SU-DHL-6 (cell line): ENCODE data around the gene CCDC127.
A peak's percentile ranks its signal among the peaks of the same experiment; 100 is the strongest.
"Not testable (repeated sequence)": the region's sequence is repeated elsewhere in the genome, so short reads cannot be mapped to it uniquely, and the experiment has no call there.

Experiments
- H2AFZ ChIP-seq: fragments of 200-600 bp; sonication (generic); 2 replicates; pipeline ENCODE4 v1.6.1; 2014; ENCODE audit warnings: low read depth, mild to moderate bottlenecking, moderate library complexity, mixed read lengths, antibody characterized with exemption, low read length; ENCODE audit not compliant: severe bottlenecking
- H3F3A ChIP-seq: fragments of 200-600 bp; shearing (Covaris generic); 2 replicates; pipeline ENCODE4 v1.6.0; 2016; ENCODE audit warnings: antibody characterized with exemption, mild to moderate bottlenecking; ENCODE audit not compliant: insufficient read depth
- H3K27ac ChIP-seq: fragments of 200-600 bp; sonication (generic); 2 replicates; pipeline ENCODE4 v1.5.1; 2016; ENCODE audit warnings: low read depth, mild to moderate bottlenecking, low read length, moderate library complexity, mixed read lengths
- H3K27me3 ChIP-seq: fragments of 200-600 bp; sonication (generic), shearing (Covaris generic); 2 replicates; pipeline ENCODE4 v1.6.0; 2014; ENCODE audit warnings: mild to moderate bottlenecking, low read length
- H3K36me3 ChIP-seq: fragments of 200-600 bp; sonication (generic); 2 replicates; pipeline ENCODE4 v1.6.1; 2014; ENCODE audit warnings: mild to moderate bottlenecking, low read length, mixed read lengths
- H3K4me2 ChIP-seq: fragments of 300-600, 200-600 bp; shearing (Covaris generic), sonication (generic); 2 replicates; pipeline ENCODE4 v1.6.0; 2014; ENCODE audit warnings: low read length, low read depth, mild to moderate bottlenecking; ENCODE audit not compliant: poor library complexity, severe bottlenecking
- H3K4me3 ChIP-seq: fragments of 200-600 bp; sonication (generic); 2 replicates; pipeline ENCODE4 v1.5.1; 2014; ENCODE audit warnings: antibody characterized with exemption, low read length, mild to moderate bottlenecking, mixed read lengths; ENCODE audit not compliant: insufficient read depth, poor library complexity, severe bottlenecking
- H3K79me2 ChIP-seq: fragments of 200-600 bp; sonication (generic); 2 replicates; pipeline ENCODE4 v1.6.1; 2014; ENCODE audit warnings: mild to moderate bottlenecking, low read length, moderate library complexity; ENCODE audit not compliant: insufficient read depth
- H3K9ac ChIP-seq: fragments of 200-600 bp; sonication (generic); 2 replicates; pipeline ENCODE4 v1.7.0; 2014; ENCODE audit warnings: mild to moderate bottlenecking, low read length
- H3K9me2 ChIP-seq: fragments of 200-600 bp; sonication (generic); replicated peaks from 2 replicates; pipeline ENCODE4 v1.6.1; 2014; ENCODE audit warnings: low read length; ENCODE audit not compliant: insufficient read depth
- H3K9me3 ChIP-seq: fragments of 200-600 bp; sonication (generic); 2 replicates; pipeline ENCODE4 v1.6.1; 2014; ENCODE audit warnings: low read length, mixed read lengths; ENCODE audit not compliant: insufficient read depth
- H4K20me1 ChIP-seq: fragments of 200-600 bp; sonication (generic); 2 replicates; pipeline ENCODE4 v1.6.1; 2014; ENCODE audit warnings: low read depth, mild to moderate bottlenecking, antibody characterized with exemption, low read length, moderate library complexity, mixed read lengths
- CTCF ChIP-seq: fragments of 200-600 bp; sonication (generic); IDR thresholded peaks from one replicate; pipeline ENCODE4 v1.5.1; 2017; ENCODE audit warnings: antibody characterized with exemption, mild to moderate bottlenecking, low read length, moderate library complexity; ENCODE audit not compliant: insufficient read depth, poor library complexity, severe bottlenecking
- EZH2phosphoT487 ChIP-seq: fragments of 200-600 bp; sonication (generic), shearing (Covaris generic); conservative IDR thresholded peaks from 2 replicates; pipeline ENCODE4 v1.6.1; 2018; ENCODE audit warnings: mild to moderate bottlenecking, antibody characterized with exemption, low read length, moderate library complexity, mixed read lengths

CCDC127 gene

GRCh38 chr5:252546-252945 lies 34.6 kb upstream of the CCDC127 start:
- Histone ChIP-seq H3K9me2 (no peaks in the 10 kb centered on the region), H4K20me1 (no peaks in the 10 kb centered on the region), H3K4me3 (no peak overlapping the region), H2AFZ (no peak overlapping the region), H3K36me3 (peaks cover 20% of the 10 kb centered on the region), H3K79me2 (no peaks in the 10 kb centered on the region), H3K9me3 (no peaks in the 10 kb centered on the region), H3K4me2 (peak overlapping the region; percentile 44), H3F3A (peaks cover 12% of the 10 kb centered on the region; the same call in 1 of the 2 replicates), H3K27ac (peak overlapping the region; percentile 90), H3K27me3 (no peaks in the 10 kb centered on the region), H3K9ac (peak overlapping the region; percentile 42)
- no peak for TF ChIP-seq CTCF
- TF ChIP-seq EZH2phosphoT487: no peak

GRCh38 chr5:251975-252374 lies 34.0 kb upstream of the CCDC127 start:
- peaks cover 17% of the 10 kb centered on the region for H3K36me3 ChIP-seq
- H3K9ac ChIP-seq: peak overlapping the region; percentile 42
- not testable (repeated sequence) for H3K79me2 ChIP-seq, H3K9me3 ChIP-seq, H3K4me3 ChIP-seq, H4K20me1 ChIP-seq, H3K27me3 ChIP-seq, H3K9me2 ChIP-seq, H2AFZ ChIP-seq
- peaks cover 12% of the 10 kb centered on the region; the same call in 1 of the 2 replicates for H3F3A ChIP-seq
- peak overlapping the region; percentile 44 for H3K4me2 ChIP-seq
- peak overlapping the region; percentile 90 for H3K27ac ChIP-seq

- not testable (repeated sequence) for H3K9me2 ChIP-seq, H4K20me1 ChIP-seq, H3K79me2 ChIP-seq, H3K27me3 ChIP-seq, H3K9me3 ChIP-seq, H3K4me3 ChIP-seq, H2AFZ ChIP-seq
- peaks cover 12% of the 10 kb centered on the region; the same call in 1 of the 2 replicates for H3F3A ChIP-seq
- peak overlapping the region; percentile 90 for H3K27ac ChIP-seq
- H3K36me3 ChIP-seq: peaks cover 12% of the 10 kb centered on the region
- H3K4me2 ChIP-seq: peak overlapping the region; percentile 44
- H3K9ac ChIP-seq: peak overlapping the region; percentile 42
Observed at GRCh38 chr5:251538-251937, 33.6 kb upstream of the CCDC127 start.

GRCh38 chr5:251016-251415 lies 33.1 kb upstream of the CCDC127 start:
- Histone ChIP-seq H3F3A (peaks cover 12% of the 10 kb centered on the region; the same call in 1 of the 2 replicates), H3K27ac (peak overlapping the region; percentile 90)
- H2AFZ ChIP-seq, H3K4me3 ChIP-seq, H3K79me2 ChIP-seq, H3K27me3 ChIP-seq, H3K9ac ChIP-seq, H3K9me3 ChIP-seq, H3K9me2 ChIP-seq, H3K4me2 ChIP-seq, H4K20me1 ChIP-seq, H3K36me3 ChIP-seq: not testable (repeated sequence)

- H3K36me3 ChIP-seq, H3K9ac ChIP-seq, H3K9me3 ChIP-seq, H3K27ac ChIP-seq, H3K9me2 ChIP-seq, H4K20me1 ChIP-seq, H3K4me3 ChIP-seq, H3K4me2 ChIP-seq, H3K27me3 ChIP-seq, H3K79me2 ChIP-seq, H2AFZ ChIP-seq: not testable (repeated sequence)
- H3F3A ChIP-seq: peaks cover 12% of the 10 kb centered on the region; the same call in 1 of the 2 replicates
Observed at GRCh38 chr5:250396-250795, 32.4 kb upstream of the CCDC127 start.

GRCh38 chr5:245717-246116 lies 27.8 kb upstream of the CCDC127 start:
- H3K36me3 ChIP-seq: peaks cover 14% of the 10 kb centered on the region
- H3K79me2 ChIP-seq, H3F3A ChIP-seq, H3K9me3 ChIP-seq, H2AFZ ChIP-seq, H3K27ac ChIP-seq, H3K4me2 ChIP-seq, H4K20me1 ChIP-seq, H3K4me3 ChIP-seq, H3K27me3 ChIP-seq, H3K9me2 ChIP-seq, H3K9ac ChIP-seq: not testable (repeated sequence)

- H3K4me3 ChIP-seq, H3K79me2 ChIP-seq, H3F3A ChIP-seq, H3K27ac ChIP-seq, H3K4me2 ChIP-seq, H2AFZ ChIP-seq, H3K9me2 ChIP-seq, H3K27me3 ChIP-seq, H3K9ac ChIP-seq, H3K9me3 ChIP-seq, H4K20me1 ChIP-seq: not testable (repeated sequence)
- peaks cover 21% of the 10 kb centered on the region for H3K36me3 ChIP-seq
Observed at GRCh38 chr5:243683-244367, 25.9 kb upstream of the CCDC127 start.
